Measurements from ENCODE around the gene CINP.

The CINP gene

DNA sequence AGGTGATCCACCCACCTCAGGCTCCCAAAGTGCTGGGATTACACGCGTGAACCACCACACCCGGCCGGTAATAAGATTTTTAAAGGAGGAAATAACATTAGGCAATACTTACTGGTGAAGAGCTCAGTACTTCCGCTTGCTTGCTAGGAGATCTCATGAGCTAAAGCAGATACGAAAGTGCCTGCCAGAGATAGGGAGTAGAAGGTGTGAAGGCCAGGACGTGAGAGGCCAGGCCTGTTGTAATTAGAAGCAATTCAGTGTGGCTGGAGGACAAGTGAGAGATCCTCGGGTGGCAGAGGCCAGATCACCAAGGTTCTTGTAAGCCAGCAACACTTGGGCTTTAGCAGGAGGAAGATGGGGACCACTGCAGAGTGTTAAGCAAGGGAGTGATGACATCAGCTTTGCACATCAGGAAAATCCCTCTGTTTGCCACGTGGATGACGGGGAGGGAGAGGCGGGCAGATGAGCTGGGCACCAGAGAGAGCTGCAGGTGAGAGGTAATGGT lies 7.7 kb upstream of the CINP start:
- H3K27me3 ChIP-seq (ENCODE audit: insufficient read depth, low read length, poor library complexity), result no peaks in the 10 kb centered on the region
- peaks cover 2% of the 10 kb centered on the region for H3K79me1 ChIP-seq (ENCODE audit: low read length)
- H3K23ac ChIP-seq (ENCODE audit: low read length), result no peak overlapping the region
- H3K4ac ChIP-seq (ENCODE audit: low read depth, low read length), result no peak overlapping the region
- H3K4me2 ChIP-seq (ENCODE audit: low read length), result no peak overlapping the region
- no peak overlapping the region for H3K56ac ChIP-seq (ENCODE audit: low read length)
- no peak overlapping the region for H3K18ac ChIP-seq (ENCODE audit: low read length)
- no peak overlapping the region for H2AK5ac ChIP-seq (ENCODE audit: low read length)
- no peak overlapping the region for H3K27ac ChIP-seq (ENCODE audit: low read depth, low read length)
- H2BK15ac ChIP-seq (replicated peaks; ENCODE audit: low read depth), result no peak overlapping the region
- DNase-seq, result peak; percentile 85
- no peak overlapping the region for H2BK120ac ChIP-seq (ENCODE audit: low read depth, low read length)
- no peaks in the 10 kb centered on the region for H3K79me2 ChIP-seq (ENCODE audit: control insufficient read depth, insufficient read depth, low read length)
- H3K4me3 ChIP-seq (ENCODE audit: low read length), result no peak overlapping the region
- no peak overlapping the region for H3K9ac ChIP-seq (ENCODE audit: low read length)
- no peak overlapping the region for H4K8ac ChIP-seq (ENCODE audit: low read depth, low read length)
- no CpG with 5 or more reads among the region's 11 CpGs for WGBS (ENCODE audit: extremely low coverage, insufficient coverage, low lambda C conversion rate)
- H2BK5ac ChIP-seq (ENCODE audit: low read length), result no peak overlapping the region
- H3K36me3 ChIP-seq (ENCODE audit: control insufficient read depth, insufficient read depth, low read length), result no peaks in the 10 kb centered on the region
- H4K5ac ChIP-seq (ENCODE audit: low read length), result no peak overlapping the region
- H3K4me1 ChIP-seq (ENCODE audit: control insufficient read depth, low read depth, low read length), result no peaks in the 10 kb centered on the region

- H3K4me3 ChIP-seq (ENCODE audit: low read length), result peak overlapping the region; percentile 72
- H2BK5ac ChIP-seq (ENCODE audit: low read length), result no peak overlapping the region
- DNase-seq, result peak; percentile 31
- H3K23ac ChIP-seq (ENCODE audit: low read length), result no peak overlapping the region
- H4K8ac ChIP-seq (ENCODE audit: low read depth, low read length), result no peak overlapping the region
- peaks cover 5% of the 10 kb centered on the region for H3K4me1 ChIP-seq (ENCODE audit: control insufficient read depth, low read depth, low read length)
- peak overlapping the region; percentile 65 for H3K18ac ChIP-seq (ENCODE audit: low read length)
- H4K5ac ChIP-seq (ENCODE audit: low read length), result no peak overlapping the region
- H3K36me3 ChIP-seq (ENCODE audit: control insufficient read depth, insufficient read depth, low read length), result no peaks in the 10 kb centered on the region
- H3K56ac ChIP-seq (ENCODE audit: low read length), result peak overlapping the region; percentile 89
- no peak overlapping the region for H2BK15ac ChIP-seq (replicated peaks; ENCODE audit: low read depth)
- H3K4me2 ChIP-seq (ENCODE audit: low read length), result peak overlapping the region; percentile 97
- H2AK5ac ChIP-seq (ENCODE audit: low read length), result no peak overlapping the region
- peak overlapping the region; percentile 90 for H3K4ac ChIP-seq (ENCODE audit: low read depth, low read length)
- H3K9ac ChIP-seq (ENCODE audit: low read length), result peak overlapping the region; percentile 90
- peaks cover 2% of the 10 kb centered on the region for H3K79me2 ChIP-seq (ENCODE audit: control insufficient read depth, insufficient read depth, low read length)
- no CpG with 5 or more reads among the region's 53 CpGs for WGBS (ENCODE audit: extremely low coverage, insufficient coverage, low lambda C conversion rate)
- H2BK120ac ChIP-seq (ENCODE audit: low read depth, low read length), result no peak overlapping the region
- H3K27ac ChIP-seq (ENCODE audit: low read depth, low read length), result peak overlapping the region; percentile 37
- peaks cover 11% of the 10 kb centered on the region for H3K79me1 ChIP-seq (ENCODE audit: low read length)
- H3K27me3 ChIP-seq (ENCODE audit: insufficient read depth, low read length, poor library complexity), result no peaks in the 10 kb centered on the region
Observed at GRCh38 chr14:102363182-102363943, 673 bp upstream of the CINP start.

- peak overlapping the region; percentile 72 for H3K9ac ChIP-seq (ENCODE audit: low read length)
- no peak overlapping the region for H4K8ac ChIP-seq (ENCODE audit: low read depth, low read length)
- no peak overlapping the region for H2BK15ac ChIP-seq (replicated peaks; ENCODE audit: low read depth)
- no peak overlapping the region for H3K4ac ChIP-seq (ENCODE audit: low read depth, low read length)
- H4K5ac ChIP-seq (ENCODE audit: low read length), result no peak overlapping the region
- no peak overlapping the region for H3K18ac ChIP-seq (ENCODE audit: low read length)
- H3K4me3 ChIP-seq (ENCODE audit: low read length), result peak overlapping the region; percentile 68
- peak overlapping the region; percentile 84 for H3K56ac ChIP-seq (ENCODE audit: low read length)
- no peak overlapping the region for H3K27ac ChIP-seq (ENCODE audit: low read depth, low read length)
- H3K23ac ChIP-seq (ENCODE audit: low read length), result no peak overlapping the region
- no peak overlapping the region for H2BK5ac ChIP-seq (ENCODE audit: low read length)
- no peak for DNase-seq
- no peaks in the 10 kb centered on the region for H3K36me3 ChIP-seq (ENCODE audit: control insufficient read depth, insufficient read depth, low read length)
- WGBS (ENCODE audit: extremely low coverage, insufficient coverage, low lambda C conversion rate), result no CpG with 5 or more reads among the region's 4 CpGs
- H3K4me1 ChIP-seq (ENCODE audit: control insufficient read depth, low read depth, low read length), result peaks cover 5% of the 10 kb centered on the region
- H3K79me2 ChIP-seq (ENCODE audit: control insufficient read depth, insufficient read depth, low read length), result peaks cover 2% of the 10 kb centered on the region
- H2AK5ac ChIP-seq (ENCODE audit: low read length), result no peak overlapping the region
- no peaks in the 10 kb centered on the region for H3K27me3 ChIP-seq (ENCODE audit: insufficient read depth, low read length, poor library complexity)
- peaks cover 11% of the 10 kb centered on the region for H3K79me1 ChIP-seq (ENCODE audit: low read length)
- no peak overlapping the region for H2BK120ac ChIP-seq (ENCODE audit: low read depth, low read length)
- H3K4me2 ChIP-seq (ENCODE audit: low read length), result peak overlapping the region; percentile 79
Observed at GRCh38 chr14:102362084-102362483, 606 bp downstream of the CINP start.

DNA sequence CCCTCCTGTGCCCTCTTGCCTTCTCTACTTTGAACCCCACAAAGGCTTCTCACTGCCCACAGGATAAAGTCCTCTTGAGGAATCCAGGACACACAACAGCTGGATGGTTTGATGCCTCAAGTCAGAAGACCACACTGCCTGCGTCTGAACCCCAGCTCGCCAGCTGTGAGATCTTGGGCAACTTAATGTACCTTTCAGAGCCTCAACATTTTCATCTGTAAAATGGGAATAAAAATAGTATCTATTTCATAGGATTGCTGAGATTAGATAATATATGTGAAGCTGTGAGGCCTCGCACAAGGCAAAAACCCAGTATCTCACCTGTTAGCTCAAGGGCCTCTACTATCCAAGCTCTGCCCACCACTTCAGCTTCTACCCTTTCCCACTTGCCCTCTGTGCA lies 2.3 kb downstream of the CINP start:
- Histone ChIP-seq H3K79me2 (ENCODE audit: control insufficient read depth, insufficient read depth, low read length) (peaks cover 2% of the 10 kb centered on the region), H3K4me2 (ENCODE audit: low read length) (no peak overlapping the region), H3K4me1 (ENCODE audit: control insufficient read depth, low read depth, low read length) (peaks cover 5% of the 10 kb centered on the region), H2BK120ac (ENCODE audit: low read depth, low read length) (no peak overlapping the region), H3K56ac (ENCODE audit: low read length) (no peak overlapping the region), H3K27me3 (ENCODE audit: insufficient read depth, low read length, poor library complexity) (no peaks in the 10 kb centered on the region), H4K5ac (ENCODE audit: low read length) (no peak overlapping the region), H3K27ac (ENCODE audit: low read depth, low read length) (no peak overlapping the region), H2BK5ac (ENCODE audit: low read length) (no peak overlapping the region), H3K9ac (ENCODE audit: low read length) (no peak overlapping the region), H3K4ac (ENCODE audit: low read depth, low read length) (no peak overlapping the region), H3K18ac (ENCODE audit: low read length) (no peak overlapping the region), H2BK15ac (replicated peaks; ENCODE audit: low read depth) (no peak overlapping the region), H3K79me1 (ENCODE audit: low read length) (peaks cover 9% of the 10 kb centered on the region), H3K4me3 (ENCODE audit: low read length) (no peak overlapping the region), H4K8ac (ENCODE audit: low read depth, low read length) (no peak overlapping the region), H3K36me3 (ENCODE audit: control insufficient read depth, insufficient read depth, low read length) (peaks cover 3% of the 10 kb centered on the region), H2AK5ac (ENCODE audit: low read length) (no peak overlapping the region), H3K23ac (ENCODE audit: low read length) (no peak overlapping the region)
- DNase-seq, result no peak
- WGBS (ENCODE audit: extremely low coverage, insufficient coverage, low lambda C conversion rate), result no CpG with 5 or more reads among the region's 3 CpGs

- no peak overlapping the region for H3K9ac ChIP-seq (ENCODE audit: low read length)
- H2AK5ac ChIP-seq (ENCODE audit: low read length), result no peak overlapping the region
- H3K4me3 ChIP-seq (ENCODE audit: low read length), result no peak overlapping the region
- H2BK120ac ChIP-seq (ENCODE audit: low read depth, low read length), result no peak overlapping the region
- H4K5ac ChIP-seq (ENCODE audit: low read length), result no peak overlapping the region
- no peak overlapping the region for H4K8ac ChIP-seq (ENCODE audit: low read depth, low read length)
- peaks cover 6% of the 10 kb centered on the region for H3K79me1 ChIP-seq (ENCODE audit: low read length)
- H3K79me2 ChIP-seq (ENCODE audit: control insufficient read depth, insufficient read depth, low read length), result peaks cover 2% of the 10 kb centered on the region
- no CpG with 5 or more reads among the region's 2 CpGs for WGBS (ENCODE audit: extremely low coverage, insufficient coverage, low lambda C conversion rate)
- H3K4ac ChIP-seq (ENCODE audit: low read depth, low read length), result no peak overlapping the region
- H3K4me1 ChIP-seq (ENCODE audit: control insufficient read depth, low read depth, low read length), result peaks cover 5% of the 10 kb centered on the region
- no peak overlapping the region for H3K23ac ChIP-seq (ENCODE audit: low read length)
- DNase-seq, result no peak
- no peak overlapping the region for H2BK5ac ChIP-seq (ENCODE audit: low read length)
- H2BK15ac ChIP-seq (replicated peaks; ENCODE audit: low read depth), result no peak overlapping the region
- no peak overlapping the region for H3K18ac ChIP-seq (ENCODE audit: low read length)
- H3K27me3 ChIP-seq (ENCODE audit: insufficient read depth, low read length, poor library complexity), result no peaks in the 10 kb centered on the region
- no peak overlapping the region for H3K4me2 ChIP-seq (ENCODE audit: low read length)
- no peak overlapping the region for H3K27ac ChIP-seq (ENCODE audit: low read depth, low read length)
- H3K36me3 ChIP-seq (ENCODE audit: control insufficient read depth, insufficient read depth, low read length), result peaks cover 3% of the 10 kb centered on the region
- no peak overlapping the region for H3K56ac ChIP-seq (ENCODE audit: low read length)
Observed at GRCh38 chr14:102359341-102359740, 3.3 kb downstream of the CINP start.
